Daoy (cell line): ENCODE measurements around the gene PADI6. TPM values are rescaled to one million over a fixed set of nuclear protein-coding genes. Genes with fewer than 3 reads are reported as not detected.
A peak's percentile ranks its signal among the peaks of the same experiment; 100 is the strongest.
"Not testable (repeated sequence)": the region's sequence is repeated elsewhere in the genome, so short reads cannot be mapped to it uniquely, and the experiment has no call there.

Source experiments
- DNase-seq: peaks from one replicate; pipeline ENCODE4 v3.0.0-alpha.2; 2015; ENCODE audit warnings: low read depth
- total RNA-seq: library from RNA; depleted of rRNA; stranded (reverse); fragments of >200 nt; shearing (Covaris generic); gene quantifications from 2 replicates; pipeline ENCODE4 v1.2.3, GENCODE V29; 2014

The PADI6 gene
- total RNA-seq, 1 experiment from 2014 or later: not detected

- DNase-seq: no peak
These were observed 32.2 kb downstream of the PADI6 start for GRCh38 chr1:17404034-17404684.

GRCh38 chr1:17404820-17405219, 32.8 kb downstream of the PADI6 start:
- no peak for DNase-seq

GRCh38 chr1:17405898-17406759, 34.1 kb downstream of the PADI6 start:
- peak; percentile 71 for DNase-seq

GRCh38 chr1:17406760-17407475, 34.9 kb downstream of the PADI6 start:
- DNase-seq: not testable (repeated sequence)

GRCh38 chr1:17407786-17408514, 36.0 kb downstream of the PADI6 start:
- DNase-seq: peak; percentile 30

- no peak for DNase-seq
These were observed 37.4 kb downstream of the PADI6 start for GRCh38 chr1:17409391-17409811.

GRCh38 chr1:17412093-17412870, 40.3 kb downstream of the PADI6 start:
- no peak for DNase-seq

- no peak for DNase-seq
These were observed 42.0 kb downstream of the PADI6 start for GRCh38 chr1:17414022-17414421.

- DNase-seq: no peak
These were observed 44.4 kb downstream of the PADI6 start for GRCh38 chr1:17416389-17416788.

GRCh38 chr1:17419626-17420328, 47.8 kb downstream of the PADI6 start:
- peak; percentile 72 for DNase-seq

- DNase-seq: no peak
These were observed 48.5 kb downstream of the PADI6 start for GRCh38 chr1:17420391-17420918.

GRCh38 chr1:17422461-17422860, 50.5 kb downstream of the PADI6 start:
- DNase-seq: no peak

GRCh38 chr1:17423781-17424245, 51.8 kb downstream of the PADI6 start:
- DNase-seq: no peak

- DNase-seq: no peak
These were observed 54.0 kb downstream of the PADI6 start for GRCh38 chr1:17425806-17426600.

GRCh38 chr1:17427696-17428660, 56.0 kb downstream of the PADI6 start:
- DNase-seq: no peak

GRCh38 chr1:17429183-17429582, 57.2 kb downstream of the PADI6 start:
- DNase-seq: no peak

- no peak for DNase-seq
These were observed 60.4 kb downstream of the PADI6 start for GRCh38 chr1:17432412-17432811.

- no peak for DNase-seq
These were observed 61.3 kb downstream of the PADI6 start for GRCh38 chr1:17433261-17433660.
